Fibroblast of lung (primary cell): ENCODE measurements around the gene ENOX1.

Experiments
- EZH2 ChIP-seq: IDR thresholded peaks from 2 replicates; pipeline ENCODE4 v1.5.1; 2012; ENCODE audit warnings: low read length, control low read depth, mild to moderate bottlenecking; ENCODE audit errors: missing control alignments
- TF ChIP-seq, protein P1 (sequence below), 2 donors: IDR thresholded peaks in 1 of 2; conservative IDR thresholded peaks in 1 of 2; 1 replicate in 1 of 2; 2 replicates in 1 of 2; pipeline ENCODE4 v1.5.1; 2011 to 2012; ENCODE audit warnings: low read length in 2 of 2, control low read depth in 1 of 2, inconsistent platforms in 1 of 2, low read depth in 1 of 2, mild to moderate bottlenecking in 1 of 2

DNA sequence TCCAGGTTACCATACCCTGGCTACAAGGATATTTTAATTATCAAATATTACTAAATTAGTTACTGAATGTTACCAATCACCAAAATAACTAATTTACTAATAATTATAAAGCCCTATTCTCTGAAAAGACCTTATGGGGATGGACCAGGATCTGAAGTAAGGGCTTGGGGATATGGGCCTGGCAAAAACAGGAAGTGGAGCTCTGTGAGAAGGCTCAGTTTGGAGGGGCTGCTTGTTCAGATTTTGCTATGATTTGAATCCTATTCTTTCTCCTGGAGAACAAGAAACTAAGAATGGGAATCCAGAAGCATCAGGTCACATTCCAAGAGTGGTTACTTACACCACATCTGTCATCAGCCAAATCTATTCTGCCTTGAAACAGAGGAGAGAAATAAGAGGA lies 615.3 kb downstream of the ENOX1 start:
- TF ChIP-seq, protein P1, sequence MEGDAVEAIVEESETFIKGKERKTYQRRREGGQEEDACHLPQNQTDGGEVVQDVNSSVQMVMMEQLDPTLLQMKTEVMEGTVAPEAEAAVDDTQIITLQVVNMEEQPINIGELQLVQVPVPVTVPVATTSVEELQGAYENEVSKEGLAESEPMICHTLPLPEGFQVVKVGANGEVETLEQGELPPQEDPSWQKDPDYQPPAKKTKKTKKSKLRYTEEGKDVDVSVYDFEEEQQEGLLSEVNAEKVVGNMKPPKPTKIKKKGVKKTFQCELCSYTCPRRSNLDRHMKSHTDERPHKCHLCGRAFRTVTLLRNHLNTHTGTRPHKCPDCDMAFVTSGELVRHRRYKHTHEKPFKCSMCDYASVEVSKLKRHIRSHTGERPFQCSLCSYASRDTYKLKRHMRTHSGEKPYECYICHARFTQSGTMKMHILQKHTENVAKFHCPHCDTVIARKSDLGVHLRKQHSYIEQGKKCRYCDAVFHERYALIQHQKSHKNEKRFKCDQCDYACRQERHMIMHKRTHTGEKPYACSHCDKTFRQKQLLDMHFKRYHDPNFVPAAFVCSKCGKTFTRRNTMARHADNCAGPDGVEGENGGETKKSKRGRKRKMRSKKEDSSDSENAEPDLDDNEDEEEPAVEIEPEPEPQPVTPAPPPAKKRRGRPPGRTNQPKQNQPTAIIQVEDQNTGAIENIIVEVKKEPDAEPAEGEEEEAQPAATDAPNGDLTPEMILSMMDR (conservative IDR thresholded peaks at IDR 0.05 in 1 of 2, IDR thresholded peaks at IDR 0.05 in 1 of 2; ENCODE audit: low read depth in 1 of 2, low read length in 2 of 2) = no peak
- no peak for TF ChIP-seq EZH2
